ENCODE measurements around the gene PRDM5. TPM values are rescaled to one million over a fixed set of nuclear protein-coding genes. Genes with fewer than 3 reads are reported as not detected.

The PRDM5 gene
- polyA plus RNA-seq, 1 donor (not counting 4 experiments of a cell fraction or from before 2014, with no cell fraction given), result 3.6 TPM

DNA sequence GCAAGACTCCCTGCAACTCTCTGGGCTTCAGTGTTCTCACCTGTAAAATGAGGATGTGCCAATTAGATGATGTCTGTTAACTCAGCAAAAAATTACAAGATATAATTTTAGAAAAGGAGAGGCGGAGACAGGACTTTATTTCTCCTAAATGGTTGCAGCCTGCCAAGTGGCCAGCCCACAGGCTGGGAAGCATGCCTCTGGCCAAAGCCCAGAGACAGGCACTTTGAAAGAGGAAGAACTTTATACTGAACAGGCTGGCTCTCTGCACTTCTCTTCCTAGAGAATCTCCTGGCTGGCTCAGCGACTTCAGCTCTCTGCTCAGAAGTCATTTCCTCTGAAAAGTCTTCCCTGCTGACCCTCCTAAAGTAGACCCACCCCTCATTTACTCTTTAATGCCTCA is 3.7 kb downstream of the PRDM5 start:
- H3K9ac ChIP-seq (ENCODE audit: control insufficient read depth, extremely low read depth, insufficient read depth, low read length), result no peak overlapping the region

GRCh38 chr4:120918092-120918491 is 4.4 kb downstream of the PRDM5 start:
- FAIRE-seq (no peak), DNase-seq (ENCODE audit: low read depth, low spot score) (no peak)
- Histone ChIP-seq H3K79me2 (ENCODE audit: control insufficient read depth, insufficient read depth, low read length) (no peaks in the 10 kb centered on the region), H3K9me1 (ENCODE audit: control insufficient read depth, extremely low read depth, insufficient read depth, low read length) (no peaks in the 10 kb centered on the region), H3K4me1 (ENCODE audit: control insufficient read depth, extremely low read depth, insufficient read depth, low read length) (peaks cover 6% of the 10 kb centered on the region), H3K27me3 (ENCODE audit: control insufficient read depth, extremely low read depth, insufficient read depth, low read length) (no peaks in the 10 kb centered on the region), H4K20me1 (ENCODE audit: control insufficient read depth, extremely low read depth, insufficient read depth, low read length) (no peaks in the 10 kb centered on the region), H3K36me3 (ENCODE audit: control insufficient read depth in 2 of 2, extremely low read depth in 1 of 2, insufficient read depth in 2 of 2, low read length in 2 of 2) (no peaks in the 10 kb centered on the region), H2AFZ (ENCODE audit: control insufficient read depth, low read length) (no peak overlapping the region), H3K9ac (ENCODE audit: control insufficient read depth, extremely low read depth, insufficient read depth, low read length) (no peak overlapping the region), H3K9me3 (ENCODE audit: control insufficient read depth, low read depth, low read length) (no peaks in the 10 kb centered on the region), H3K4me2 (ENCODE audit: control insufficient read depth, extremely low read depth, insufficient read depth, low read depth, low read length) (no peak overlapping the region), H3K27ac (ENCODE audit: control insufficient read depth, insufficient read depth, low read length) (no peak overlapping the region), H3K4me3 (ENCODE audit: control insufficient read depth in 2 of 3, extremely low read depth in 1 of 3, insufficient read depth in 2 of 3, low read depth in 1 of 3, low read length in 3 of 3) (no peak overlapping the region)
- TF ChIP-seq EZH2 (IDR thresholded peaks at IDR 0.05; ENCODE audit: low read length), result no peak
- TF ChIP-seq CTCF (optimal IDR thresholded peaks at IDR 0.05 in 1 of 3, IDR thresholded peaks at IDR 0.05 in 1 of 3, conservative IDR thresholded peaks at IDR 0.05 in 1 of 3; ENCODE audit: extremely low read depth in 1 of 3, insufficient read depth in 2 of 3, low read length in 3 of 3), result no peak
- dilution Hi-C loops (cut with MboI; ENCODE audit: extremely low pct_ligation_motif_present, low sequenced_read_pairs), result no loop called here

More for the DNA sequence above, 3.7 kb downstream of the PRDM5 start:
- dilution Hi-C loops (cut with MboI; ENCODE audit: extremely low pct_ligation_motif_present, low sequenced_read_pairs), result no loop called here
- no peaks in the 10 kb centered on the region for H3K9me1 ChIP-seq (ENCODE audit: control insufficient read depth, extremely low read depth, insufficient read depth, low read length)
- no peaks in the 10 kb centered on the region for H3K36me3 ChIP-seq (ENCODE audit: control insufficient read depth in 2 of 2, extremely low read depth in 1 of 2, insufficient read depth in 2 of 2, low read length in 2 of 2)
- H4K20me1 ChIP-seq (ENCODE audit: control insufficient read depth, extremely low read depth, insufficient read depth, low read length), result no peaks in the 10 kb centered on the region
- H3K4me1 ChIP-seq (ENCODE audit: control insufficient read depth, extremely low read depth, insufficient read depth, low read length), result peaks cover 6% of the 10 kb centered on the region
- H2AFZ ChIP-seq (ENCODE audit: control insufficient read depth, low read length), result no peak overlapping the region
- no peaks in the 10 kb centered on the region for H3K27me3 ChIP-seq (ENCODE audit: control insufficient read depth, extremely low read depth, insufficient read depth, low read length)
- no peak overlapping the region for H3K4me2 ChIP-seq (ENCODE audit: control insufficient read depth, extremely low read depth, insufficient read depth, low read depth, low read length)
- no peak for FAIRE-seq
- no peak for TF ChIP-seq CTCF (optimal IDR thresholded peaks at IDR 0.05 in 1 of 3, IDR thresholded peaks at IDR 0.05 in 1 of 3, conservative IDR thresholded peaks at IDR 0.05 in 1 of 3; ENCODE audit: extremely low read depth in 1 of 3, insufficient read depth in 2 of 3, low read length in 3 of 3)
- TF ChIP-seq EZH2 (IDR thresholded peaks at IDR 0.05; ENCODE audit: low read length), result no peak
- no peak overlapping the region for H3K4me3 ChIP-seq (ENCODE audit: control insufficient read depth in 2 of 3, extremely low read depth in 1 of 3, insufficient read depth in 2 of 3, low read depth in 1 of 3, low read length in 3 of 3)
- no peaks in the 10 kb centered on the region for H3K9me3 ChIP-seq (ENCODE audit: control insufficient read depth, low read depth, low read length)
- no peak for DNase-seq (ENCODE audit: low read depth, low spot score)
- H3K79me2 ChIP-seq (ENCODE audit: control insufficient read depth, insufficient read depth, low read length), result no peaks in the 10 kb centered on the region
- H3K27ac ChIP-seq (ENCODE audit: control insufficient read depth, insufficient read depth, low read length), result no peak overlapping the region

All from keratinocyte (primary cell).